MCF 10A (cell line): ENCODE data around the gene SEMA4D. TPM values are rescaled to one million over a fixed set of nuclear protein-coding genes. Genes with fewer than 3 reads are reported as not detected.

Experiments
- BruUV-seq: library from RNA; stranded (reverse); fragments of 400-500 nt; replicated peaks from 2 replicates; lab custom pipeline; 2021; lab: Mats Ljungman, UMichigan
- CTCF ChIA-PET: fragments of 300-600 bp; sonication (Branson Sonifier 250); formaldehyde crosslinking; extraction: SDS; loops from one replicate; lab custom pipeline; 2021; ENCODE audit warnings: antibody characterized with exemption, inconsistent platforms; lab: Yijun Ruan, JAX
- POLR2A ChIA-PET: fragments of 300-600, 350-650 bp; sonication (Branson Sonifier 250); formaldehyde crosslinking; extraction: SDS; loops from one replicate; lab custom pipeline; 2020; ENCODE audit warnings: antibody characterized with exemption, inconsistent platforms; lab: Yijun Ruan, JAX
- DNase-seq: peaks from one replicate; pipeline ENCODE4 v3.0.0-alpha.2; 2018; ENCODE audit not compliant: unreplicated experiment
- H3K27ac Mint-ChIP-seq: one replicate; pipeline ENCODE4 v1.8.0; 2022; ENCODE audit warnings: mild to moderate bottlenecking, low read depth, mixed read lengths; ENCODE audit not compliant: unreplicated experiment
- H3K27me3 Mint-ChIP-seq: one replicate; pipeline ENCODE4 v1.8.0; 2022; ENCODE audit warnings: mixed read lengths; ENCODE audit not compliant: insufficient read depth, unreplicated experiment
- H3K36me3 Mint-ChIP-seq: one replicate; pipeline ENCODE4 v1.8.0; 2022; ENCODE audit warnings: mild to moderate bottlenecking, moderate library complexity, mixed read lengths; ENCODE audit not compliant: insufficient read depth, unreplicated experiment
- H3K4me1 Mint-ChIP-seq: one replicate; pipeline ENCODE4 v1.8.0; 2022; ENCODE audit warnings: mixed read lengths; ENCODE audit not compliant: insufficient read depth, unreplicated experiment
- H3K4me3 Mint-ChIP-seq: one replicate; pipeline ENCODE4 v1.8.0; 2022; ENCODE audit warnings: mild to moderate bottlenecking, moderate library complexity, mixed read lengths; ENCODE audit not compliant: unreplicated experiment
- H3K9me3 Mint-ChIP-seq: one replicate; pipeline ENCODE4 v1.8.0; 2022; ENCODE audit warnings: mixed read lengths; ENCODE audit not compliant: unreplicated experiment
- CTCF ChIP-seq: fragments of 200-600 bp; IDR thresholded peaks from one replicate; pipeline ENCODE4 v1.8.0; 2022; ENCODE audit warnings: antibody characterized with exemption, mild to moderate bottlenecking; ENCODE audit not compliant: unreplicated experiment
- intact Hi-C: fragments of 100-400 bp; cut with micrococcal nuclease; formaldehyde crosslinking; loops from 2 replicates; pipeline ENCODE4 v1.14.1; 2022
- total RNA-seq: library from RNA; stranded (reverse); gene quantifications from 2 replicates; pipeline ENCODE4 v1.2.3, GENCODE V29; 2022

SEMA4D gene
- total RNA-seq, 1 experiment from 2014 or later, result 4.2 TPM

- no TSS peak for BruUV-seq
- TF ChIP-seq CTCF, result no peak
- H3K36me3 Mint-ChIP-seq, result peaks cover 5% of the 10 kb centered on the region
- no peak overlapping the region for H3K4me3 Mint-ChIP-seq
- H3K27me3 Mint-ChIP-seq, result peaks cover 16% of the 10 kb centered on the region
- no peak overlapping the region for H3K27ac Mint-ChIP-seq
- POLR2A ChIA-PET, result no interaction called here
- peaks cover 16% of the 10 kb centered on the region for H3K4me1 Mint-ChIP-seq
- no peak for DNase-seq
- intact Hi-C loops, result no loop called here
- H3K9me3 Mint-ChIP-seq, result peaks cover 6% of the 10 kb centered on the region
- CTCF ChIA-PET, result interaction anchor here (0.6 to 0.7 kb wide), 2 partner anchors 14 to 54 kb away, joined by 3 to 6 read pairs; no protein-coding TSS in a partner anchor
Observed at GRCh38 chr9:89522959-89523285, 25.0 kb upstream of the SEMA4D start.

GRCh38 chr9:89522261-89522958 is 24.5 kb upstream of the SEMA4D start:
- peaks cover 6% of the 10 kb centered on the region for H3K9me3 Mint-ChIP-seq
- BruUV-seq, result no TSS peak
- intact Hi-C loops, result no loop called here
- no peak for DNase-seq
- ChIA-PET POLR2A (no interaction called here), CTCF (interaction anchor here (0.6 to 0.7 kb wide), 3 partner anchors 14 to 204 kb away, joined by 3 to 6 read pairs (median 3); partner anchors contain the start of gene SECISBP2)
- H3K27me3 Mint-ChIP-seq, result peaks cover 15% of the 10 kb centered on the region
- TF ChIP-seq CTCF, result no peak
- no peak overlapping the region for H3K27ac Mint-ChIP-seq
- peaks cover 5% of the 10 kb centered on the region for H3K36me3 Mint-ChIP-seq
- H3K4me1 Mint-ChIP-seq, result peaks cover 16% of the 10 kb centered on the region
- H3K4me3 Mint-ChIP-seq, result no peak overlapping the region

GRCh38 chr9:89519366-89519805 is 21.5 kb upstream of the SEMA4D start:
- peaks cover 10% of the 10 kb centered on the region for H3K4me1 Mint-ChIP-seq
- peaks cover under 1% of the 10 kb centered on the region for H3K9me3 Mint-ChIP-seq
- H3K27ac Mint-ChIP-seq, result peak overlapping the region; percentile 21
- ChIA-PET CTCF (interaction anchor here (1.0 to 1.2 kb wide), 2 partner anchors 11 to 30 kb away, joined by 5 to 7 read pairs; no protein-coding TSS in a partner anchor), POLR2A (interaction anchor here (1.4 to 1.6 kb wide), 2 partner anchors 29 to 131 kb away, joined by 4 to 6 read pairs; no protein-coding TSS in a partner anchor)
- peaks cover 5% of the 10 kb centered on the region for H3K36me3 Mint-ChIP-seq
- DNase-seq, result peak; percentile 96
- TF ChIP-seq CTCF, result no peak
- peaks cover 5% of the 10 kb centered on the region for H3K27me3 Mint-ChIP-seq
- intact Hi-C loops, result no loop called here
- no TSS peak for BruUV-seq
- peak overlapping the region; percentile 5 for H3K4me3 Mint-ChIP-seq

GRCh38 chr9:89518466-89519365 is 20.8 kb upstream of the SEMA4D start:
- Mint-ChIP-seq H3K4me3 (no peak overlapping the region), H3K4me1 (peaks cover 10% of the 10 kb centered on the region), H3K36me3 (peaks cover 5% of the 10 kb centered on the region), H3K27me3 (no peaks in the 10 kb centered on the region), H3K27ac (no peak overlapping the region), H3K9me3 (no peaks in the 10 kb centered on the region)
- BruUV-seq, result no TSS peak
- intact Hi-C loops, result no loop called here
- TF ChIP-seq CTCF, result no peak
- ChIA-PET CTCF (interaction anchor here (1.2 kb wide), 1 partner anchor 11 kb away, joined by 7 read pairs; no protein-coding TSS in a partner anchor), POLR2A (interaction anchor here (1.4 to 1.6 kb wide), 2 partner anchors 30 to 131 kb away, joined by 4 to 6 read pairs; no protein-coding TSS in a partner anchor)
- DNase-seq, result no peak
